OCI-LY7 (cell line): Measurements from ENCODE around the gene METTL23. TPM values are rescaled to one million over a fixed set of nuclear protein-coding genes. Genes with fewer than 3 reads are reported as not detected.

ENCODE experiments used
- BruUV-seq: library from RNA; stranded (reverse); fragments of 400-500 nt; replicated peaks from 2 replicates; lab custom pipeline; 2021; lab: Mats Ljungman, UMichigan
- CTCF ChIA-PET: fragments of 300-600 bp; sonication (Branson Sonifier 250); formaldehyde crosslinking; loops from one replicate; lab custom pipeline; 2022; ENCODE audit warnings: antibody characterized with exemption; ENCODE audit not compliant: unreplicated experiment; lab: Charles Lee
- POLR2A ChIA-PET: fragments of 300-600 bp; sonication (Branson Sonifier 250); formaldehyde crosslinking; loops from one replicate; lab custom pipeline; 2022; ENCODE audit warnings: antibody characterized with exemption; lab: Charles Lee
- DNase-seq: peaks from one replicate; pipeline ENCODE4 v3.0.0-alpha.2; 2015; ENCODE audit warnings: low spot score
- H2AFZ ChIP-seq: fragments of 200-600 bp; sonication (generic), shearing (Covaris generic); 2 replicates; pipeline ENCODE4 v1.6.1; 2014; ENCODE audit warnings: mild to moderate bottlenecking, antibody characterized with exemption, low read length, moderate library complexity
- H3K27ac ChIP-seq: fragments of 200-600 bp; sonication (generic); 2 replicates; pipeline ENCODE4 v1.5.1; 2014; ENCODE audit warnings: mixed run types, low read depth, mild to moderate bottlenecking, moderate library complexity, low read length, inconsistent platforms; ENCODE audit not compliant: poor library complexity, severe bottlenecking
- H3K36me3 ChIP-seq: fragments of 200-600 bp; sonication (generic); 2 replicates; pipeline ENCODE4 v1.6.1; 2014; ENCODE audit warnings: mild to moderate bottlenecking, antibody characterized with exemption, low read length, moderate library complexity, mixed read lengths; ENCODE audit not compliant: insufficient read depth
- H3K4me1 ChIP-seq: fragments of 200-600 bp; sonication (generic); 2 replicates; pipeline ENCODE4 v1.5.1; 2014; ENCODE audit warnings: mild to moderate bottlenecking, low read length; ENCODE audit not compliant: insufficient read depth, poor library complexity, severe bottlenecking
- H3K4me2 ChIP-seq: fragments of 200-600 bp; sonication (generic); 2 replicates; pipeline ENCODE4 v1.6.1; 2014; ENCODE audit warnings: mild to moderate bottlenecking, low read length
- H3K4me3 ChIP-seq: fragments of 200-600 bp; sonication (generic); 2 replicates; pipeline ENCODE4 v1.5.1; 2014; ENCODE audit warnings: mild to moderate bottlenecking, low read depth, low read length; ENCODE audit not compliant: poor library complexity, severe bottlenecking
- H3K79me2 ChIP-seq: fragments of 200-600 bp; sonication (generic); 2 replicates; pipeline ENCODE4 v1.6.1; 2016; ENCODE audit warnings: low read depth, mild to moderate bottlenecking, low read length, moderate library complexity, mixed read lengths; ENCODE audit not compliant: insufficient read depth
- H3K9me2 ChIP-seq: fragments of 200-600 bp; sonication (generic); 2 replicates; pipeline ENCODE4 v1.6.1; 2016; ENCODE audit warnings: mild to moderate bottlenecking, low read length, mixed read lengths; ENCODE audit not compliant: insufficient read depth
- H3K9me3 ChIP-seq: fragments of 200-600 bp; sonication (generic); 2 replicates; pipeline ENCODE4 v1.6.1; 2014; ENCODE audit warnings: mild to moderate bottlenecking, mixed run types, low read length, mixed read lengths
- H4K20me1 ChIP-seq: fragments of 200-600 bp; sonication (generic); 2 replicates; pipeline ENCODE4 v1.6.1; 2014; ENCODE audit warnings: mild to moderate bottlenecking, antibody characterized with exemption, low read length, moderate library complexity, mixed read lengths; ENCODE audit not compliant: insufficient read depth
- EZH2phosphoT487 ChIP-seq: fragments of 200-600 bp; sonication (generic); IDR thresholded peaks from 2 replicates; pipeline ENCODE4 v1.6.1; 2018; ENCODE audit warnings: low read depth, borderline replicate concordance, mild to moderate bottlenecking, mixed run types, antibody characterized with exemption, low read length, moderate library complexity, mixed read lengths
- intact Hi-C: fragments of 100-400 bp; cut with micrococcal nuclease; formaldehyde crosslinking; loops from one replicate; pipeline ENCODE4 v1.10.0; 2022; ENCODE audit not compliant: unreplicated experiment
- total RNA-seq, 2 experiments: library from RNA; depleted of rRNA in 1 of 2; stranded (reverse); fragments of >200 nt in 1 of 2; shearing (Covaris generic) in 1 of 2; gene quantifications; 2 replicates each; pipeline ENCODE4 v1.2.3, GENCODE V29; 2014 to 2022
- TF ChIP-seq, protein P1 (sequence below): fragments of 200-600 bp; sonication (generic); conservative IDR thresholded peaks from 2 replicates; pipeline ENCODE4 v1.5.1; 2014; ENCODE audit warnings: mild to moderate bottlenecking, antibody characterized with exemption, low read length, moderate library complexity, mixed read lengths

Gene METTL23
- total RNA-seq, 2 experiments from 2014 or later = 82.7 to 93.7 TPM

DNA sequence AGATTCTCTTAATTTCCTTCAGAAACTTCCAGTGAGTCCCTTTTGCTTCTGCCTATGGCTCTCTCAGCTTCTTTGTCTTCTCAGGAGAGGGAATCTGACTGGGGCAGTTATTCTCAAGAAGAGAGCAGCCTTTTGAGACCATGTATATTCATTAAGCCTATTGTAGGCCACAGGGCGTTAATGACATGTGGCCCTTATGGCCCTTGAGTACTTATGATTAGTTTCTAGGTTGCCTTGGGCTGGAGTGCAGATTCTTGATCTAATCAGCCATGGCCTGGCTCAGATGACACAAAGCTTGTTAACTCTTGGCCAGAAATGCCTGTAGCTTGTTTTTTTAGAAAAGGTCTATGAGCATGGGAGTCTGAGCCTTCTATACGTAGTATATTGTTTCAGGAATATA is 28.6 kb downstream of the METTL23 start:
- no peak for TF ChIP-seq EZH2phosphoT487
- TF ChIP-seq, protein P1, sequence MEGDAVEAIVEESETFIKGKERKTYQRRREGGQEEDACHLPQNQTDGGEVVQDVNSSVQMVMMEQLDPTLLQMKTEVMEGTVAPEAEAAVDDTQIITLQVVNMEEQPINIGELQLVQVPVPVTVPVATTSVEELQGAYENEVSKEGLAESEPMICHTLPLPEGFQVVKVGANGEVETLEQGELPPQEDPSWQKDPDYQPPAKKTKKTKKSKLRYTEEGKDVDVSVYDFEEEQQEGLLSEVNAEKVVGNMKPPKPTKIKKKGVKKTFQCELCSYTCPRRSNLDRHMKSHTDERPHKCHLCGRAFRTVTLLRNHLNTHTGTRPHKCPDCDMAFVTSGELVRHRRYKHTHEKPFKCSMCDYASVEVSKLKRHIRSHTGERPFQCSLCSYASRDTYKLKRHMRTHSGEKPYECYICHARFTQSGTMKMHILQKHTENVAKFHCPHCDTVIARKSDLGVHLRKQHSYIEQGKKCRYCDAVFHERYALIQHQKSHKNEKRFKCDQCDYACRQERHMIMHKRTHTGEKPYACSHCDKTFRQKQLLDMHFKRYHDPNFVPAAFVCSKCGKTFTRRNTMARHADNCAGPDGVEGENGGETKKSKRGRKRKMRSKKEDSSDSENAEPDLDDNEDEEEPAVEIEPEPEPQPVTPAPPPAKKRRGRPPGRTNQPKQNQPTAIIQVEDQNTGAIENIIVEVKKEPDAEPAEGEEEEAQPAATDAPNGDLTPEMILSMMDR = no peak
- H3K9me3 ChIP-seq = no peaks in the 10 kb centered on the region
- H2AFZ ChIP-seq = no peak overlapping the region
- no peaks in the 10 kb centered on the region; the same call in 1 of the 2 replicates for H3K79me2 ChIP-seq
- no peak overlapping the region for H3K27ac ChIP-seq
- no peak for DNase-seq
- no TSS peak for BruUV-seq
- POLR2A ChIA-PET = interaction anchor here (0.6 kb wide), 1 partner anchor 54 kb away, joined by 8 read pairs; no protein-coding TSS in a partner anchor
- no peaks in the 10 kb centered on the region for H4K20me1 ChIP-seq
- intact Hi-C loops = no loop called here
- H3K4me1 ChIP-seq = peaks cover 28% of the 10 kb centered on the region
- CTCF ChIA-PET = no interaction called here
- no peaks in the 10 kb centered on the region for H3K9me2 ChIP-seq
- H3K4me3 ChIP-seq = no peak overlapping the region
- H3K4me2 ChIP-seq = no peak overlapping the region
- H3K36me3 ChIP-seq = peaks cover 69% of the 10 kb centered on the region

DNA sequence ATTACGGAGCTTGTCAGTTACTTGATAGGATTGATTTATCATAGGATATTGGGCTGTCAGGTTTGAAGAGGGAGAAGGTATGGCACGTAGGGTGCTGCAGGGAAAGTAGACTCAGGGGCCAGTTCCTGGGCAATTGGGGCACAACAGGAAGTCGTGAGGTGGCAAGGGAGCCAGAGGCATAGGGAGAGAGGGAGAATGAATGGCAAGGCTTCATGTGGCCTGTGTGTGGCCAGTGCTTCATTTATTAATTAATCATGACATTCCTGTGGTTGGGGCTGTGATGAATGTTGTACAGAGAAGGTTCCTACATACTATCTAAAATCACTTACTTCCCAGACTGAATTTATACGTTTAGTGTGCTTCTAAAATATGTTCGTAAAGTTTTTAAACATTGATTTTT is 30.6 kb downstream of the METTL23 start:
- no peak overlapping the region for H3K4me2 ChIP-seq
- no peaks in the 10 kb centered on the region for H3K9me2 ChIP-seq
- CTCF ChIA-PET = no interaction called here
- intact Hi-C loops = no loop called here
- H4K20me1 ChIP-seq = no peaks in the 10 kb centered on the region
- peaks cover 16% of the 10 kb centered on the region for H3K4me1 ChIP-seq
- no peak overlapping the region for H2AFZ ChIP-seq
- no peaks in the 10 kb centered on the region for H3K79me2 ChIP-seq
- DNase-seq = no peak
- H3K36me3 ChIP-seq = peaks cover 74% of the 10 kb centered on the region
- no peak overlapping the region for H3K4me3 ChIP-seq
- no peaks in the 10 kb centered on the region for H3K9me3 ChIP-seq
- TF ChIP-seq EZH2phosphoT487 = no peak
- TF ChIP-seq, protein P1 = no peak
- no peak overlapping the region for H3K27ac ChIP-seq
- POLR2A ChIA-PET = interaction anchor here (0.6 kb wide), 1 partner anchor 9 kb away, joined by 5 read pairs; no protein-coding TSS in a partner anchor
- BruUV-seq = no TSS peak

DNA sequence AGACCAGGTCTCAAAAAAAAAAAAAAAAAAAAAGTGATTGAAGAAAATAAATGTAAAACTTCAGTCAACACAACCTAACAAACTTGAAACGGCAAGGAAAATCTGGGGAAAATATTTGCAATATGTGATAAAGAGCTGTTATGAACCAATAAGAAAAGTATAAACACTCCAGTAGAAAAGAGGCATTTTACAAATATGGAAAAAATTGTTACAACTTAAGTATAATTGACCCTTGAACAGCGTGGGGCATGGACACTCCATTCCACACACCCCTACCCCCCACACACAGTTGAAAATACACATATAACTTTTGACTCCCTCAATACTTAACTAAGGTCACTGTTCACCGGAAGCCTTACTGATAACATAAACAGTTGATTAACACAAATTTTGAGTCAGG is 31.9 kb downstream of the METTL23 start:
- intact Hi-C loops = no loop called here
- Histone ChIP-seq H4K20me1 (no peaks in the 10 kb centered on the region), H2AFZ (no peak overlapping the region), H3K9me2 (no peaks in the 10 kb centered on the region), H3K79me2 (no peaks in the 10 kb centered on the region), H3K4me1 (peaks cover 3% of the 10 kb centered on the region), H3K4me3 (no peak overlapping the region), H3K4me2 (no peak overlapping the region), H3K36me3 (peaks cover 64% of the 10 kb centered on the region), H3K9me3 (no peaks in the 10 kb centered on the region), H3K27ac (no peak overlapping the region)
- POLR2A ChIA-PET = interaction anchor here (0.6 to 2.0 kb wide), 3 partner anchors 8 to 331 kb away, joined by 4 to 9 read pairs (median 5); no protein-coding TSS in a partner anchor
- TF ChIP-seq, protein P1 = no peak
- no peak for TF ChIP-seq EZH2phosphoT487
- TSS peak; percentile 24 for BruUV-seq
- DNase-seq = no peak
- CTCF ChIA-PET = no interaction called here
